HCT116 (cell line): Measurements from ENCODE around the gene HBG2.

ENCODE experiments used
- EZH2 ChIP-seq: fragments of 200-600 bp; sonication (generic); IDR thresholded peaks from 2 replicates; pipeline ENCODE4 v1.6.1; 2017; ENCODE audit warnings: antibody characterized with exemption, mixed run types
- POLR2A ChIP-seq: IDR thresholded peaks from 2 replicates; pipeline ENCODE4 v1.7.0; 2011; ENCODE audit warnings: borderline replicate concordance; ENCODE audit not compliant: insufficient read depth, insufficient read length; ENCODE audit errors: extremely low read depth
- POLR2AphosphoS5 ChIP-seq: IDR thresholded peaks from 2 replicates; pipeline ENCODE4 v1.6.1; 2011; ENCODE audit warnings: mild to moderate bottlenecking, low read depth, low read length, moderate library complexity
- RAD21 ChIP-seq: IDR thresholded peaks from 2 replicates; pipeline ENCODE4 v1.6.1; 2012; ENCODE audit warnings: low read depth, mild to moderate bottlenecking
- SP1 ChIP-seq: IDR thresholded peaks from 2 replicates; pipeline ENCODE4 v1.6.1; 2012; ENCODE audit warnings: low read depth
- ZNF274 ChIP-seq: fragments of 200-500 bp; sonication (Bioruptor generic); IDR thresholded peaks from 2 replicates; pipeline ENCODE4 v1.6.1; 2014; ENCODE audit warnings: mild to moderate bottlenecking, low read depth, low read length, inconsistent platforms
- TF ChIP-seq, protein P1 (sequence below), 3 experiments: fragments of 200-600 bp in 1 of 3; sonication (generic) in 1 of 3; IDR thresholded peaks in 2 of 3; conservative IDR thresholded peaks in 1 of 3; 2 replicates each; pipeline ENCODE4 v1.5.1; 2012 to 2017; ENCODE audit warnings: low read depth in 2 of 3, low read length in 2 of 3, antibody characterized with exemption in 1 of 3, borderline replicate concordance in 1 of 3, control low read depth in 1 of 3, mild to moderate bottlenecking in 1 of 3, mixed read lengths in 1 of 3, mixed run types in 1 of 3, moderate library complexity in 1 of 3; ENCODE audit not compliant: insufficient read depth in 1 of 3
- TF ChIP-seq, protein P2 (sequence below): IDR thresholded peaks from 2 replicates; pipeline ENCODE4 v1.6.1; 2012; ENCODE audit warnings: low read depth
- TF ChIP-seq, protein P3 (sequence below): IDR thresholded peaks from 2 replicates; pipeline ENCODE4 v1.6.1; 2012

DNA sequence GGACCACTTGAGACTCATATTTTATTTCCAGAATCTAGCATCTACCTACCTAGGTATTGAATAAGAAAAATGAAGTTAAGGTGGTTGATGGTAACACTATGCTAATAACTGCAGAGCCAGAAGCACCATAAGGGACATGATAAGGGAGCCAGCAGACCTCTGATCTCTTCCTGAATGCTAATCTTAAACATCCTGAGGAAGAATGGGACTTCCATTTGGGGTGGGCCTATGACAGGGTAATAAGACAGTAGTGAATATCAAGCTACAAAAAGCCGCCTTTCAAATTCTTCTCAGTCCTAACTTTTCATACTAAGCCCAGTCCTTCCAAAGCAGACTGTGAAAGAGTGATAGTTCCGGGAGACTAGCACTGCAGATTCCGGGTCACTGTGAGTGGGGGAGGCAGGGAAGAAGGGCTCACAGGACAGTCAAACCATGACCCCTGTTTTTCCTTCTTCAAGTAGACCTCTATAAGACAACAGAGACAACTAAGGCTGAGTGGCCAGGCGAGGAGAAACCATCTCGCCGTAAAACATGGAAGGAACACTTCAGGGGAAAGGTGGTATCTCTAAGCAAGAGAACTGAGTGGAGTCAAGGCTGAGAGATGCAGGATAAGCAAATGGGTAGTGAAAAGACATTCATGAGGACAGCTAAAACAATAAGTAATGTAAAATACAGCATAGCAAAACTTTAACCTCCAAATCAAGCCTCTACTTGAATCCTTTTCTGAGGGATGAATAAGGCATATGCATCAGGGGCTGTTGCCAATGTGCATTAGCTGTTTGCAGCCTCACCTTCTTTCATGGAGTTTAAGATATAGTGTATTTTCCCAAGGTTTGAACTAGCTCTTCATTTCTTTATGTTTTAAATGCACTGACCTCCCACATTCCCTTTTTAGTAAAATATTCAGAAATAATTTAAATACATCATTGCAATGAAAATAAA is 29.8 kb downstream of the HBG2 start:
- TF ChIP-seq, protein P1, sequence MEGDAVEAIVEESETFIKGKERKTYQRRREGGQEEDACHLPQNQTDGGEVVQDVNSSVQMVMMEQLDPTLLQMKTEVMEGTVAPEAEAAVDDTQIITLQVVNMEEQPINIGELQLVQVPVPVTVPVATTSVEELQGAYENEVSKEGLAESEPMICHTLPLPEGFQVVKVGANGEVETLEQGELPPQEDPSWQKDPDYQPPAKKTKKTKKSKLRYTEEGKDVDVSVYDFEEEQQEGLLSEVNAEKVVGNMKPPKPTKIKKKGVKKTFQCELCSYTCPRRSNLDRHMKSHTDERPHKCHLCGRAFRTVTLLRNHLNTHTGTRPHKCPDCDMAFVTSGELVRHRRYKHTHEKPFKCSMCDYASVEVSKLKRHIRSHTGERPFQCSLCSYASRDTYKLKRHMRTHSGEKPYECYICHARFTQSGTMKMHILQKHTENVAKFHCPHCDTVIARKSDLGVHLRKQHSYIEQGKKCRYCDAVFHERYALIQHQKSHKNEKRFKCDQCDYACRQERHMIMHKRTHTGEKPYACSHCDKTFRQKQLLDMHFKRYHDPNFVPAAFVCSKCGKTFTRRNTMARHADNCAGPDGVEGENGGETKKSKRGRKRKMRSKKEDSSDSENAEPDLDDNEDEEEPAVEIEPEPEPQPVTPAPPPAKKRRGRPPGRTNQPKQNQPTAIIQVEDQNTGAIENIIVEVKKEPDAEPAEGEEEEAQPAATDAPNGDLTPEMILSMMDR (IDR thresholded peaks at IDR 0.05 in 2 of 3, conservative IDR thresholded peaks at IDR 0.05 in 1 of 3; ENCODE audit: borderline replicate concordance in 1 of 3, insufficient read depth in 1 of 3, low read depth in 2 of 3, low read length in 2 of 3), result no peak
- TF ChIP-seq POLR2AphosphoS5, result no peak
- TF ChIP-seq, protein P2, sequence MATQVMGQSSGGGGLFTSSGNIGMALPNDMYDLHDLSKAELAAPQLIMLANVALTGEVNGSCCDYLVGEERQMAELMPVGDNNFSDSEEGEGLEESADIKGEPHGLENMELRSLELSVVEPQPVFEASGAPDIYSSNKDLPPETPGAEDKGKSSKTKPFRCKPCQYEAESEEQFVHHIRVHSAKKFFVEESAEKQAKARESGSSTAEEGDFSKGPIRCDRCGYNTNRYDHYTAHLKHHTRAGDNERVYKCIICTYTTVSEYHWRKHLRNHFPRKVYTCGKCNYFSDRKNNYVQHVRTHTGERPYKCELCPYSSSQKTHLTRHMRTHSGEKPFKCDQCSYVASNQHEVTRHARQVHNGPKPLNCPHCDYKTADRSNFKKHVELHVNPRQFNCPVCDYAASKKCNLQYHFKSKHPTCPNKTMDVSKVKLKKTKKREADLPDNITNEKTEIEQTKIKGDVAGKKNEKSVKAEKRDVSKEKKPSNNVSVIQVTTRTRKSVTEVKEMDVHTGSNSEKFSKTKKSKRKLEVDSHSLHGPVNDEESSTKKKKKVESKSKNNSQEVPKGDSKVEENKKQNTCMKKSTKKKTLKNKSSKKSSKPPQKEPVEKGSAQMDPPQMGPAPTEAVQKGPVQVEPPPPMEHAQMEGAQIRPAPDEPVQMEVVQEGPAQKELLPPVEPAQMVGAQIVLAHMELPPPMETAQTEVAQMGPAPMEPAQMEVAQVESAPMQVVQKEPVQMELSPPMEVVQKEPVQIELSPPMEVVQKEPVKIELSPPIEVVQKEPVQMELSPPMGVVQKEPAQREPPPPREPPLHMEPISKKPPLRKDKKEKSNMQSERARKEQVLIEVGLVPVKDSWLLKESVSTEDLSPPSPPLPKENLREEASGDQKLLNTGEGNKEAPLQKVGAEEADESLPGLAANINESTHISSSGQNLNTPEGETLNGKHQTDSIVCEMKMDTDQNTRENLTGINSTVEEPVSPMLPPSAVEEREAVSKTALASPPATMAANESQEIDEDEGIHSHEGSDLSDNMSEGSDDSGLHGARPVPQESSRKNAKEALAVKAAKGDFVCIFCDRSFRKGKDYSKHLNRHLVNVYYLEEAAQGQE, result no peak
- no peak for TF ChIP-seq RAD21
- TF ChIP-seq POLR2A, result no peak
- TF ChIP-seq ZNF274, result no peak
- no peak for TF ChIP-seq SP1
- TF ChIP-seq, protein P3, sequence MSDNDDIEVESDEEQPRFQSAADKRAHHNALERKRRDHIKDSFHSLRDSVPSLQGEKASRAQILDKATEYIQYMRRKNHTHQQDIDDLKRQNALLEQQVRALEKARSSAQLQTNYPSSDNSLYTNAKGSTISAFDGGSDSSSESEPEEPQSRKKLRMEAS, result no peak
- no peak for TF ChIP-seq EZH2
